GM19324 (cell line): ENCODE measurements around the gene DDAH1.

Source experiments
- ATAC-seq: cut with Tn5 transposase; IDR thresholded peaks from one replicate; pipeline ENCODE4 v1.9.1; 2021; ENCODE audit warnings: mild to moderate bottlenecking, moderate library complexity; ENCODE audit not compliant: unreplicated experiment, low FRiP score

The DDAH1 gene

GRCh38 chr1:85397490-85398032, 67.4 kb downstream of the DDAH1 start:
- no peak for ATAC-seq

- ATAC-seq: no peak
Observed at GRCh38 chr1:85396194-85396593, 68.8 kb downstream of the DDAH1 start.

- no peak for ATAC-seq
Observed at GRCh38 chr1:85394130-85394529, 70.8 kb downstream of the DDAH1 start.

- no peak for ATAC-seq
Observed at GRCh38 chr1:85393490-85393889, 71.5 kb downstream of the DDAH1 start.

GRCh38 chr1:85388416-85388815, 76.5 kb downstream of the DDAH1 start:
- ATAC-seq: no peak

GRCh38 chr1:85387781-85388180, 77.2 kb downstream of the DDAH1 start:
- ATAC-seq: no peak

- ATAC-seq: no peak
Observed at GRCh38 chr1:85386068-85386722, 78.8 kb downstream of the DDAH1 start.

GRCh38 chr1:85379203-85380136, 85.5 kb downstream of the DDAH1 start:
- no peak for ATAC-seq

- ATAC-seq: no peak
Observed at GRCh38 chr1:85378534-85378933, 86.4 kb downstream of the DDAH1 start.

GRCh38 chr1:85376356-85376755, 88.6 kb downstream of the DDAH1 start:
- ATAC-seq: no peak

GRCh38 chr1:85375493-85375892, 89.5 kb downstream of the DDAH1 start:
- no peak for ATAC-seq

GRCh38 chr1:85374160-85374559, 90.8 kb downstream of the DDAH1 start:
- ATAC-seq: no peak

- ATAC-seq: no peak
Observed at GRCh38 chr1:85373378-85373708, 91.6 kb downstream of the DDAH1 start.

GRCh38 chr1:85372683-85373377, 92.1 kb downstream of the DDAH1 start:
- ATAC-seq: no peak

- ATAC-seq: no peak
Observed at GRCh38 chr1:85371021-85371420, 93.9 kb downstream of the DDAH1 start.

- no peak for ATAC-seq
Observed at GRCh38 chr1:85368073-85368770, 96.7 kb downstream of the DDAH1 start.

GRCh38 chr1:85366391-85367170, 98.4 kb downstream of the DDAH1 start:
- ATAC-seq: no peak

GRCh38 chr1:85365851-85366250, 99.1 kb downstream of the DDAH1 start:
- ATAC-seq: no peak

- no peak for ATAC-seq
Observed at GRCh38 chr1:85363521-85363920, 101.4 kb downstream of the DDAH1 start.

- no peak for ATAC-seq
Observed at GRCh38 chr1:85363092-85363491, 101.9 kb downstream of the DDAH1 start.
